Measurements from ENCODE around the gene PCYOX1L.
A peak's percentile ranks its signal among the peaks of the same experiment; 100 is the strongest.
"Not testable (repeated sequence)": the region's sequence is repeated elsewhere in the genome, so short reads cannot be mapped to it uniquely, and the experiment has no call there.

The PCYOX1L gene

DNA sequence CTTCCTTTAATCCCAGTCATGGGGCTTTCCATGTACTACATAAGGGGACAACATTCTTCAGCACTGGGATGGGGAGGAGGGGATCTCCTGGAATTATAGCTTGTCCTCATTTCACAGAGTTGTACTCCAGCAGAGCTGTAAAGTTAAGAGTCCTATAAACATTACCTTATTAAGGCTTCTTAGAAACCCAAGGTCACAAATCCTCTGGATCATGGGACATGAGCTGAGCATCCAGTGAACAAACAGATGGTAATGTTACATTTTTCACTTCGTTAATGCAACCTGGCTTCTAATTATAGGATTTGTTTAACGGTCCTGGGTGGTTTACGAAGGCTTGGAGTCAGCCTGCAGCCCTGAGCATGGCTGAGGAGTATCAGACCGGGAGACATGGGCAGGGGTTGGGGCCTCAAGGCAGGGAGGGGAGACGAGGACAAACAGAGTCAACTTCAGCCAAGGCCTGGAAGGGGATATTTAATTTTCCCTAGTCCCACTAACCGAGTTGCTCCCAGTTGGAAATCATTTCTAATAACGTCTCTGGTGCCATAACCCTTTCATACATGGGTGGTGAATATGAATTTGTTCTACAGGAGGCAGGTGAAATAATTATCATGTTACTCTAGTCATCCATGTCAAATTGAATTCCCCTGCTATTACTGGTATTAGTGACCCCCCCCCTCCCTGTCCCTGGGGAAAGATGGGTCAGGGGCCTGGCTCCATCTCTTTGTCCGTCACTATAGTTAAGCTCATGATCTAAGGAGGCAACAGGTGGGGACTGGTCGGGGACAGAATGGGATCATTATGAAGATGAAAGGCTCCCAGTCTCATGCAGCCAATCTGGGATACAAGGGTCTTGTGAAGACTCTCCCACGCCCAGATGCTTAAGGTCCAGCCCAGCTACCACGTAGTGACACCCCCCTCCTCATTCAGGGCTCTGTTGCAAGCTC lies 32.0 kb downstream of the PCYOX1L start:
- DNase-seq = no peak

DNA sequence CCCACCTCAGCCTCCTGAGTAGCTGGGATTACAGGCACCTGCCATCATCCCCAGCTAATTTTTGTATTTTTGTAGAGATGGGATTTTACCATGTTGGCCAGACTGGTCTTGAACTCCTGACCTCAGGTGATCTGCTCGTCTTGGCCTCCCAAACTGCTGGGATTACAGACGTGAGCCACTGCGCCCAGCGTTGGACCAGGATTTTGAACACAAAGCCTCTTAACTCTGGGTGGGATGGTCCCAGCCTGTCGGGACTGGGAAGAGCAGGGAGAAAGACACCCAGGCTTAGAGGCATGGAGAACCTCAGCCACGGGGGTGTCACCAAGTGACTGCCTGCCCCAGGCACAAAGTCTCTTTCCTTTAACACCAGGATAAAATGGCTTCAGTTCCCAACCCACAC lies 33.2 kb downstream of the PCYOX1L start:
- not testable (repeated sequence) for DNase-seq

DNA sequence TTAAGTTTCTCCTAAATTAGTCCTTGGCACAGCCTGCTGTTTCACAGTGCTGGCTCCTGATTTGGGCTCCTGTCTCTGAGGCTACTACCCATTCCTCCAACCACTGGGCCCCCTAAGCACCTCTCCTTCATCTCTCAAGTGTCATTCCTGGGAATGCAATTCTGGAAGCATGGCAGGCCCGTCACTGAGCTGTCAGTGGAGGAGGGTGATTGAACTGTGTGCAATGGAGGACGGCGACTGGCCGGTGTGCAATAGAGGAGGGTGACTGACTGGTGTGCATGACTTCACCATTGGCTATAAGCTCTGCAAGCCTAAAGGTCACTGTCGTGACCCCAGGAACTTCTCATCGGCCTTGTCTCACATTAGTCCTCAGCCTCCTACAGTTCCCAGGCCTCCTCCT lies 33.7 kb downstream of the PCYOX1L start:
- no peak for DNase-seq

DNA sequence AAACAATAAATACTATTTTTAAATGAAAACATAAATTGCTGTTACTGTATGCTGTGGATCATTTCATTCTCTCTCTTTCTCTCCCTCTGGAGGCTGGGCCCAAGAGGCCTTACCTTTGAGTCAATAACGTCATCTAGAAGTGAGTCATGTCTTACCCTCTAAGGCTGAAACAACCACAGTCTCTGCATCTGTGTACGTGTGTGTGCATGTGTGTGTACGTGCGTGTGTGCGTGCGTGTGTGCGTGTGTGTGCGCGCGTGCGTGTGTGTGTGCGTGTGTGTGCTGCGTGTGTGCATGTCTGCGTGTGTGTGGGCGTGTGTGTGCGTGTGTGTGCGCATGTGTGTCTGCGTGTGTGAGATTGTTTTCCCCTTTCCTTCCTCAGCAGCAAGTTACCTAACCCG lies 34.9 kb downstream of the PCYOX1L start:
- DNase-seq = peak; percentile 79

DNA sequence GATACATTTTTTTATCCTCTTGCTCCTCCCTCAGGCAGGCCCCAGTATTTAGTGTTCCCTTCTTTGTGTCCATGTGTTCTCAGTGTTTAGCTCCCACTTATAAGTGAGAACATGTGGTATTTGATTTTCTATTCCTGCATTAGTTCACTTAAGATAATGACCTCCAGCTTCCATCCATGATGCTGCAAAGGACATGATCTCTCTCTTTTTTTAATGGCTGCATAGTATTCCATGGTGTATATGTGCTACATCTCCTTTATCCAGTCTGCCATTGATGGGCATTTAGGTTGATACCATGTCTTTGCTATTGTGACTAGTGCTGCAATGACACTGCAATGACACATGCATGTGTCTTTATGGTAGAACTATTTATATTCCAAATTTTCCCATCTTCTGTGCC lies 37.1 kb downstream of the PCYOX1L start:
- DNase-seq = not testable (repeated sequence)

DNA sequence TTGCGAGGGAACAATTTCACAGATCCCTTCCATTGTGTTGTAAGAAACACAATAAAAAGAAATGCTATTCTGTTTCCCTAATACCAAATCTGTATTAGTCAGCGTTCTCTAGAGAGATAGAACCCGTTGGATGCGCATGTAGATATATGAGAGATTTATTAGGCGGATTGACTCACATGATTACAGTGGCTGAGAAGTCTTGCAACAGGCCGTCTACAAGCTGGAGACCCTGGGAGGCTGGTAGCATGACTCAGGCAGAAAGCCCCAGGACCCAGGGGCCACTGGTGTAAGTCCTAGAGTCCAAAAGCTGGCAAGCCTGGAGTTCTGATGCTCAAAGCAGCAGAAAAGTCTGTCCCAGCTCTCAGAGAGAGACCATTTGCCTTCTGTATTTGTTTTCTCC lies 39.7 kb downstream of the PCYOX1L start:
- peak; percentile 99 for DNase-seq

DNA sequence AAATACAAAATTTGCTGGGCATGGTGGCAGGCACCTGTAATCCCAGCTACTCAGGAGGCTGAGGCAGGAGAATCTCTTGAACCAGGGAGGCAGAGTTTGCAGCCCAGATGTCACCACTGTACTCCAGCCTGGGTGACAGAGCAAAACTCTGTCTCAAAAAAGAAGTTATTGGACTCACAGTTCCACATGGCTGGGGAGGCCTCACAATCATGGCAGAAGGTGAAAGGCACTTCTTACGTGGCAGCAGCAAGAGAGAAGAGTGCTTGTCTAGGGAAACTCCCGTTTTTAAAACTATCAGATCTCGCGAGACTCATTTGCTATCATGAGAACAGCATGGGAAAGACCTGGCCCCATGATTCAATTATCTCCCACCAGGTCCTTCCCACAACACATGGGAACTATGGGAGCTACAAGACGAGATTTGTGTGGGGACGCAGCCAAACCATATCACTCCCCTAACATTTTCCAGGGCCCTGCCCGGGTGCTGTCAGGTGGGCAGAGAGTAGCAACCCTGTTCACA lies 41.0 kb downstream of the PCYOX1L start:
- DNase-seq = not testable (repeated sequence)

DNA sequence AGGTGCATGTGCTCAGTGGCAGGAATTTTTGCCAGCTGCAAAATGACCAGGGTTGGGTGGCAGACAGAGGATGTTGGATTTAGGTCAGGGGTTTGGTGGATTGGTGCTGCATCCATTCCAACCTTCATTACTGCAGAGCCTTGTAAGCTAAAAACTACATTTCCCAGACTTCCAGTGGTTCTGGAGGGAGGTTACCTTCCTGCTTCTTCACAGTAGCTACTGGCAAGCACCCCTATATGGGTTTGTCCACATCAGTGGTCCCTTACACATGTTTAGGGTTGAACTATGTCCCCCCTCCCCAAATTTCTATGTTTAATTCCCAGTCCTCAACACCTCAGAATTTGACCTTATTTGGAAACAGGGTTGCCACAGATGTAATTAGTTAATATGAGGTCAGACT lies 41.9 kb downstream of the PCYOX1L start:
- no peak for DNase-seq

DNA sequence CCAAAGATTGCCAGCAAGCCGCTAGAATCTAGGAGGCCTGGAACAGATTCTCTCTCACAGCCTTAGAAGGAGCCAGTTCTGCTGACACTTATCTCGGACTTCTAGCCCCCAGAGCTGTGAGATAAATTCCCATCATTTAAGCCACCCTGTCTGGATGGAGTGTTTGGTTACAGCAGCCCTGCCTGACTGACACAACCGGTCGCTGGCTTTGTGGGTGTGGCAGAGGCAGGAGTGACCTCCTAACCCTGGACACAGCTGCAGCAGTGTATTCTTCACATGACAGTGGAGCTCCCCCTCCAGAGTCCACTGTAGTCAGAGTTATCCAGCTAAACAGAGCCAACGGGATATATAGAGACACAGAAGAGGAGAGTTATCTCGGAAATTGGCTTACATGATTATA lies 42.5 kb downstream of the PCYOX1L start:
- DNase-seq = no peak

DNA sequence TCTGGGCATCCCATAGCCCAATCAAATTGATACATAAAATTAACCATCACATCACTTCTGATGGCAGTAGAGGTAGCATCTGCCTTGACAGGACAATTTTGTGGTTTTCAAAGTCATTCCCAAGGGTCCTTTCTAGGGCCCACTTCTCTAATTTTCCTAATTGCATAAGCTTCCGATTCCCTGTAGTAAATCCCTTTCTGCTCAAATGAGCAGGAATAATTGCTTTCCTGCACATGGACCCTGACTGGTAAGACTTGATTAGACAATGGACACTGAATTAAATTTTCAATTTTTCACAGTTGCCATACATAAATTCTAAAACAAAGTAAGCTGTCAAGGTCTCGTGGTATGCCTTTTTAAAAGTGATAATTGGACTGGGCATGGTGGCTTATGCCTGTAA lies 43.2 kb downstream of the PCYOX1L start:
- DNase-seq = no peak

DNA sequence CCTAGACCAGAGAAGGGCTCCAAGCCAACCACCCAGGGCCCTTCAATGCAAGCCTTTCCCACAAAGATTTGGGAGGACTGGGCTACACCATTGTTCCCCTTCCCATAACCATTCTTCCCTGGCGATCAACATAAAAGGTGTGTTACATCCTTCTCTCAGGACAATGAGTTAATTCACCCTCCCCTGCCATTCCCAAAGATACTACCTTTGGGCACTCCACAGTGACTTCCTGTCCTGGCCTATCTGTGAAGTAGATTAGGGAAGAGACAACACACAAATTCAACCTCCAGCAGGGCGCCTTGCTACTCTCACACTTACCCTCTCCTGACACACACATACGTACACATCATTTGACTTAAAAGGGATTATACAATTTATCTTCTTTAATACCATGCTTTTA lies 44.4 kb downstream of the PCYOX1L start:
- no peak for DNase-seq

DNA sequence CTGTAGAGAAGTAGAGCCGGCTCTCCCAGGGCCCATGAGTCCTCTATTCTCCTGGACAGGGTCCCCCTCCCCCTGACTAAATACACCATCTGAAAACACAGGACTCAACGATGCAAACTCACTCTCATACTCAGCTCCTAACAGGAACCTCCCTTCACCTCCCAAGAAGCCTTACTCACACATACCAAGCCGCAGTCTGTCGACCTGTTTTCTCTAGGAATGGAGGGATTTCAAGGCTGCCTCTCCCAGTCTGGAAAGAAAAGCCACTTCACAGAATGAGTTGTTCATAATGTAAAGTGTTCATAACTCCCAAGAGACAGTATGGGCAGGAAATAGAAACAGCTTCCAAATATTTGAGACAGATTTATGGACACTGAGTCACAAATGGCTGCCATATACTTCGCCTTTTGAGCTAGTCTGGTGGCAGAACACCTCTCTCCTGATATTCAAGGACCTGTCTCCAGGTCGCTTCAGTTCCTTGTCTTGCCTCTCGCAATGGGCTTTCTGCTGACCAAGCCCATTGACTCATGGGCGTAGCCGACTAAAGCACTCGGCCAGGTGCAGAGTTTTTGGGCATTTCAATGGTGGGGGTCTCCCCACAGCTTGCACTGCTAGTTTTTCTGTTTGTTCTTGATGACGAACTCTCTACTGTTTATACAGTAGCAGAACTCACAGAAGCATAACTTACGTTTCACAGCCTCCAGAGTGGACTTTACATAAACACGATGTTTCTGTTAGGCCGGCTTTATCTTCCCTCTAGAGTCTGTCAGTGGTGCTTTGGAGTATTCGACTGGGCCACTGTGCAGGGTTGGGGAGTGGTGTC lies 46.3 kb downstream of the PCYOX1L start:
- peak; percentile 100 for DNase-seq

DNA sequence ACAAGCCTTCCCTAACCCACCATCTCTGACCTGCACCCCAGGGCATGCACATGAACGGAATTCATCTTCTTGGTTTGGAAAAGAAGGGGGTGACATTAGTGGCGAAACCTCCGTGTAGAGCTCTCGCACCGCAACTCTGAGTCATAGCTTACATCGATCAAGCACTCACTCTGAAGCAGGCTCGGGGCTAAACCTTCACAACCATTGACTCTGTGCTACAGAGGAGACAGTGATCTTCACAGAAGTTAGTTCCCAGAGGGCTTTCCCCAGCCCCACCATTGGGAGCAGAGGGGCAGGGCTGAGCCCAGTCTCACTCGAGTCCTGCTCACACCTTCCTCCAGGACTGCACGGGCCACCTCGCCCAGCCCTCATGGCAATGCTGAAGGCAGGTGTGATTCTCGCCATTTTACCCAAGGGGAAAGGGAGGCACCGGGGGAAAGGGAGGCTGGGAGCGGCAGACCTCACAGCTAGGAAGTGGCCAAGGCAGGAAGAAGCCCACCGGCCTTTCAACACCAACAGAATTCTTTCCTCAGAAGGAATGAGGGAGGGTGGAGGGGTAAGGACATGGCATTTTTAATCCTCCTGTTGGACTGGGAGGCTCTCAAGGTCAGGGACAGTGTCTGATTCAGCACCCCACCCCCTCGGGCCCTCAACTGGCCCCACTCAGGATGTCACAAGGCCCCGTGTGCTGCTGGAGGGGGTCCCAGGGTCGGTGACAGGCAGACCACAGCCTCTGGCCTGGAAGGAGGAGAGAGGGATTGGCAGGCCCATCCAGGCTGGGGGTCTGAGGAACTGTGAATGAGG lies 47.1 kb downstream of the PCYOX1L start:
- peak; percentile 97 for DNase-seq

DNA sequence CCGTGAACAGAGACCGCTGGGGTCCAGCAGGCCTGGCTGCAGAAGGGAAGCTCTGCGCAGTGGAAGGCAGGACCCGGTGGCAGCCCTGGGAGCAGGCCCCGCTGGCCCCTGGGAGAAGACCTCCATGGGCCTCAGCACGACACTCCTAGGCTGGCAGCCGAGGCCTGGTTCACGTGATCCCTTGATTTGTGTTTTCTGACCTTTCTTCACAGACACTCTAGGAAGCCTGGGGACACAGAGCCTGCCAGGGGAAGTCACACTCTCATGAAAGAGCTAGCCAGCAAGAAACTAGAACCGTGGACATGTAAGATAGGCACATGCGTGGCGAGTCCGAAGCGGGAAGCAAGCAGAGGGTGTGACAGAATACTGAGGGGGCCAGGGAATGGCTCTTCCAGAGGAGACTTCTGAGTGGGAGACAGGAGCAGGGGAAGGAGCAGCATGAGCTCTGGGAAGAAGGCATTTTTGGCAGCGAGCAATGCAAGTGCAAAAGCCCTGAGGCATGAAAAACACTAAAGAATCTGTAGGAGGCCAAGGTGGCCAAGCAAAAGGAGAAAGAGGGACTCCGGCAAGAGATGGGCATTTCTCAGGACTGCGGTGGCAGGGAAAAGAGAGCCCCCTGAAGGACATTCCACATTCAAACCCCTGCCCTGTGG lies 47.8 kb downstream of the PCYOX1L start:
- no peak for DNase-seq

DNA sequence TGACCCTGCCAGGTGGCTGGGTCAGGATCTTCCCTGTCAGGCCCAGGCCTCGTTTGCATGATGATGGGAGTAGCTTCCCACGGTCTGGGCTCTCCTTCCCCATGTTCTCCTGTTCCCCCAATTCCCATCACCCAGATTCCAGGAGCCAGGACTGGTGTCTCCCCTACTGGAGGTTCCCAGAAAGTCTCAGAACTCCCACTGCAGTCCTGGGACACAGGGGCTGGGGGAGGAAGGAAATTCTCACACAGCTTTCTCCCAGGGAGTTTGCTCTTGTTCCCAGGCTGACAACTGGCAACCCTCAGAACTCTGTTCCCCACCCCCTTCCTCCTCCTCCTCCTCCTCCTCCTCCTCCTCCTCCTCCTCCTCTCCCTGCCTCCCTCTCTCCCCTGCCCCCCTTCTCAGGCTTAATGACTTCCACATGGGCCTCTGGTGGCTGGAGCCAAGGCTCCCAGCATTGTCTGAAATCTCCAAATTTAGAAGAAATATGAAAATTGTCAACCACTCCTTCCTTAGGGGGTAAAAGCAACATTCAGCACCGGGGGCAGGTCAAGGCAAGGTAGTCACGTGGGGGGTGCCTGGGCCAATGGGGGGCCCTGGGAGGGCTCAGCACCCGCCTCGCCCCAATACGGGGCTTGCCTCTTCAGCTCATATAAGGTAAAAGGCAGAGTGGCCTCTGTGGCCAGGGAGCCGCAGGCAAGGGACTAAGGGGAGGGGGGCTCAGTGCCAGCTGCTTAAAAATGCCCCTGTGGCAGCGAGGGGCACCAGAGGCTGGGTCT lies 48.5 kb downstream of the PCYOX1L start:
- peak; percentile 100 for DNase-seq

DNA sequence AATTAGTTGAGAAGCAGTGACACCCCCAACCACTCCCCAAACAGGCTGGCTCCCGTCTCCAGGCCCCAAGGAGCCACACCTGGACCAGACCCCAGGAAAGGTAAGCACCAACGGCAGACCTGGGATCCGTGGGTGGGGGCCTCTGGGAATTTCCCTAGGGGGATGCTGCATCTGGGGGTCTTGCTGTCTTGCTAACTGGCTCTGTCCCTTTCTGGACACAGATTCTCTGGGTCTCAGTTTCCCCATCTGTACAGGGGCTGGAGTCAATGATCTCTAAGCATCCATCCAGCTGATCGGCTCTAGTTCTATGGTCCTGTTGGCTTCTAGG lies 49.1 kb downstream of the PCYOX1L start:
- no peak for DNase-seq

DNA sequence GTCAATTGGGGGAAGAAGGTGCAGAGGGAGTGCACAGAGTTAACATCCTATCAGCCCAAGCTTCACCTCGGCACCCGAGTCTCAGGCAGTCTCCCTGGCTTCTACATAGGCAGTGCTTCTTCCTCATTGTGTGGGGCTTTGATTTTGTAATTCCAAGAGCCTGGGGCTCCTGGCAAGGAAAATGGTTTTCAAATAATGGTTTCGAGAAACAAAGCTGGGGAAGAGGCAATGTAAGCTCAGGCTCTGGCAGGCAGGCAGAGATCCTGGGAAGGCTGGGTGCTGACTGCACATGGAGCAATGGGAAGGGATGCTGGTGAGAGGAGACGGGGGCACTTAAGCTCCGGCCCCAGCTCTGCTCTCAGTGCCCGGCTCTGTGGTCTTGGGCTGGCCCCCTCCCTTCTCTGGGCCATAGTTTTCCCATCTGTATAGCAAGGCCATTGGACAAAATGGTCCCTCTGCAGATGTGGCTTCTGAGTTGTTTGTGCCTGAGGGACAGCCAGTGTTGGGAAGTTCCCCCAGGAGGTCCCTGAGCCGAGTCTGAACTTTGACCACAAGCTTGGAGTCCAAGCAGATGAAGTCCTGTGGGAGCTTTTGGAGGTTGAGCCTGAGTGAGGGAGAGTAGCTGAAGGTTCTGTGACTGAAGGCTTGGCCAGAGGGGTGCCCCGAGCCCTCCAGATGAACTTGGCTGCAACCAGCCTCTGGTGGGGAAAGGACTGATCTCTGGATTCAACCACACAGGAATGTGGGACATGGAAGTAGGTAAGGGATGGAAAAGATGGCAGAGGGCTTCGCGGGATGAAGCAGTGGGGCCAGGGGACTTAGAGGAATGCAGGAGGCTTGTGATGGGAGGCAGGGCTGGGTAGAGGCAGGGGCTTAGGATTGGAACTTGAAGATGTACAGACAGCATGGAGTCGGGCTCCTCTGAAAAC lies 49.7 kb downstream of the PCYOX1L start:
- no peak for DNase-seq

DNA sequence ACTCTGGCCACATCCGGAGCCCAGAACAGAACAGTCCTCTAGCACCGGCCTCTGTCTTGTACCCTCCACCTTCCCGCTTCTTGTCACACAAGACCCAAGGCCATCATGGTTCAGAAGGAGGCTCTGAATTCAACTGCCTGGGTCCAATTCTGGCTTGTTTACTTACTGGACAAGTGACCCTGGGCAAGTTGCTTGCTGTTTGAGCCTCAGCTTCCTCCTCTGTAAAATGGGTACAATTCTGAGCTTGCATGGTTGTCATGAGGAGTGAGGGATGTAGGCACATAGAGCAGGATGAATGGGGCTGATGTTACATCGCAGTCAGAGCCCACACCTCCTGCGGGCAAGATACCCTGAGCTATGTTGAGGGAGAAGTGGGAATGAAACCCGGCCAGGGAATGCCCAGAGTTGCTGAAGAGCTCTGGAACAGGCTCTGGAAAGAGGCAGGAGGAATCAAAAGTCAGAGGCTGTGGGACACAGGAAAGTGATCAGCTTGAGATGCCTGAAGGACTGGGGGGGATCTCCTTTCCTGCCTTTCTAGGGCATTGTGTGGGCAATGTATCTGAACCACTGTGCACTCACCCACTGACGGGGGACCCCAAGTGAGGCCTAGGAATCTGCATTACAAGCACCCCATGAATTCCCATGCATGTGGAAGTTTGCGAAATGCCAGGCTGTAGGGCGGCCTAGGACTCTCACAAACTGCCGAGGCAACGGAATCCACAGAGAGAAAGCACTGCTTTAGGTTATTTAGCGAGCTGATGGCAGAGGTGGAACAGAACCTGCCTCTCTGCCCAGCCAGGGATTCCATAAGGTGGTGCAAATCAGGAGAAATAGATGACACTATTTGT lies 50.6 kb downstream of the PCYOX1L start:
- DNase-seq = no peak

DNA sequence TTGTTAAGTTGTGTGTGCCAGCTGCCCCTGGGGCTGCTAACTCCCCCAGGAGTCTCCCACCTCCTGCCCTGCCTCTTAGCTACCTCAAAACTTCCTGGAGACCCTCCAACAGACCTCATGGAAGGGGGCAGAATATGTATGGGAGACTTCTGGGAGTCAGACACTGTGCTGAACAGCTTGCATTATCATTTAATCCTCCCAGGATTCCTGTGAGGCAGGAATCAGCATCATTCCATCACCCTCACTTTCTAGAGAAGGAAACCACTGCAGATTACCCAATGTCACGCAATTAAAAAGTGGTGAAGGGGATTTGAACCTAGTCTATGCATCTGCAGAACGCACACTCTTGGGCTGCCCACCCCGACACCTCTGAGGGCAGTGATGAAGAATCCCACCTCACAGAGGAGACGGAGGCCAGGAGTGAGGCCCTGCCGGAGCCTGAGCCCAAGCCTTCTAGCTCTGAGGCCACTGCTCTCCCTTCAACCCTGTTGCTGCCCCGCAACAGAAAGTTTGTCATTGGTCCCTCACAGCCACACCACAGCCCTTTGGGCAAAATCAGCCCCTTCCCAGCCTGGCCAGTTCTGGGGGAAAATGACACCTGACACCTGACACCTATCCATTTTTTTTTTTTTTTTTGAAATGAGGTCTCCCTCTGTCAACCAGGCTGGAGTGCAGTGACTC lies 51.6 kb downstream of the PCYOX1L start:
- DNase-seq = no peak
